GM19452 (cell line): ENCODE results near the gene COQ8A.

Experiments
- ATAC-seq: cut with Tn5 transposase; IDR thresholded peaks from one replicate; pipeline ENCODE4 v1.9.1; 2021; ENCODE audit not compliant: unreplicated experiment

Gene COQ8A

DNA sequence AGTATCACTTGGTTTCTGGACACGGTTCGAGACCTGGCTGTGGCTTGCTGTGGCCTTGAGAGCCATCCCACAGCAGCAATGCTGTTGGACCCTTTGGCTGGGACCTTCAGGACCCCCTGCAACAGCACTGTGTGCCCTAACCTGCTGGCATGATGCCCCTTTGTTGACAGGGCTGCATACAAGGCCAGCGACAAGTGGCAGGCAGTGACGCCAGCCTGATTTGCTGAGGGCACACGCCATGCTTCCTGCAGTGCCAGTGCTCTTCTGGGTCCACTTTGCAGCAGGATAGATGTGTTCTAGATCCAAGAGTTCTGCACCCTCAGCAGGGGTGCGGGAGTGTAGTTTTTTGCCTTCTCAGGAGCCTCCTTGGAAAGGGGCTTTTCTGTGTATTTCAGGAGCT is 32.8 kb downstream of the COQ8A start:
- no peak for ATAC-seq

DNA sequence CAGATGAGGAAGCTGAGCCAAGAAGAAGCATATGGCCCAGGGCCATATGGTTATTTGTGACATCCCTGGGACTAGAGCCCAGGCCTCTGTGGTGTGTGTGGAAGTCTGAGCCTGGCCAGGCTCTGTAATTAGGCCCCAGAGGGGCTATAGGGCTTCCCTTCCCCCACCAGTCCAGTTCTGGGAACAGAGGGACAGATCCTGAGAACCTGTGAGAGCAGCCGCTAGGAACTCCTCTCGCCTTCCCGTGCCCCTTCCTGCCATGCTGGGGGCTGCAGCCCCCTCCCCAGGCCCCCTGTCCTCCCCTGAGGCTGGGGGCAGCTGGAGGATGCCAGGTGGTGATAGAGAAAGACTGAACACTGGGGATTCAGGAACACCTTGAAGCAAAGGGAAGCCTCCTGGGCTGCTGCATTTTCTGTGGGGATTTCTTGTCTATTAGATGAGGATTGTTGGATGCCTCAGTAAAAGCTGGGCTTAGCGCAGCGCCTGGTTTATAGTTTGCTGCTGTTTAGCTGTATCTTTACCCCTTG is 33.3 kb downstream of the COQ8A start:
- ATAC-seq: no peak

DNA sequence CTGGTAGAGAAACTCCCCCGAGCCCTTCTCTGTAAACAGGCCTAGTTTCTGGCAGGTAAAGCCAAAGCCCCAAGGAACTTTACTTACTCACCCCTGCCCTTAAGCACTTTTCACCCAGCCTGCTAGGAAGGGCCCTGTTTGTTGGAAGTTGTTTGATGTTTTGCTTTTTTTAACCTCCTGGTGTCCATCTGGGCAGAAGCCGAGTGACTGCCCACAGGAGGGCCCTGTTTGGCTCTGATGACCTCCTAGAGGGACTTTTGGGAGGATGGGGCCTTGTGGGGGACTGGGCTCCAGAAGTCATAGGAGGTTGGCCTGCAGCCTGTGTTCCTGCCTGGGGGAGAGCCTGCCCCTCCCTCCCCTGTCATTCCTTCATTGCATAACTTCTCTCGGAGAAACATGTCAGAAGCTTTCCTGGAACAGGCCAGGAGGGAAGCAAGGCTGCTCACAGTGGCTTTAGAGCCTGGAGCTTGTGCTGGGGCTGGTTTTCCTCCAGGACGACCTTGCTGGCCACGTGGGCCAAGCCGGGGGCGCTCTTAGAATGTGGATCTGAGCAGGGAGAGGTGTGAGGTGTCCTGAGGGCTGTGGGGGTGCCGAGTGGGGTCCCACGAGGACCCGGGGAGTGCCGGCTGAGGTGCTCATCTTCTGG is 33.9 kb downstream of the COQ8A start:
- no peak for ATAC-seq

DNA sequence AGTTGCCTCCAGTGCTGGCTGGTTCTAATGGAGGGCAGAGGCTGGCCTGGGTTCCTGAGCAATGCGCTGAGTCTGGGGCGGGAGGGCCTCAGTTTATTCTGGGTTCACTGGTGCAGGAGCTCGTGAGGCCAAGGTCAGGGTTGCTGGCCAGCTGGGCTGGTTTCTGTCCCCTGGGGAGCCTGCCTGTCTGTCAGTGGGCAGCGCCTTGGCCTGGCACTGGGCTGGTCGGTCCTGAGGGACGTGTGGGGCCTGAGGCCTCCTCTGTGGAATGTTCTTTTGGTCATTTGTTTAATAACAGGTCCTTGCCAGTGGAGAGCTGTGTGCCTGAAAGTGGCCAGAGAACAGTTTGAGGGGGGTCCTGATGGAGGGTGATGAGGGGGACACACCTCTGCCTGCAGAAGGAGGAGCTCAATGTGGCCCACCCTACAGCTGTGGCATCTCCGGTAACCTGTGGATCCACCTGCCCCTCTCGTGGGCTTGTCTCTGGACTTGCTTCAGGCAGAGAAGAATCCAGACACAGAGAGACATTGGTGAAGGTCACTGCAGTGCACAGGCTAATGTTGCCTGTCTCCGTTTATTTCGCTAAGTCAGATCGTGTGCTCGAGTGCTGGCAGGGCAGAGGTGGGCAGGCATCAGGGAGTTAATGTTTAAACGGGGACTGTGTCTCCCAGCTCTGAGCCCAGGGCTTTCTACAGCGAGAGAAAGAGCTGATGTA is 34.6 kb downstream of the COQ8A start:
- no peak for ATAC-seq

DNA sequence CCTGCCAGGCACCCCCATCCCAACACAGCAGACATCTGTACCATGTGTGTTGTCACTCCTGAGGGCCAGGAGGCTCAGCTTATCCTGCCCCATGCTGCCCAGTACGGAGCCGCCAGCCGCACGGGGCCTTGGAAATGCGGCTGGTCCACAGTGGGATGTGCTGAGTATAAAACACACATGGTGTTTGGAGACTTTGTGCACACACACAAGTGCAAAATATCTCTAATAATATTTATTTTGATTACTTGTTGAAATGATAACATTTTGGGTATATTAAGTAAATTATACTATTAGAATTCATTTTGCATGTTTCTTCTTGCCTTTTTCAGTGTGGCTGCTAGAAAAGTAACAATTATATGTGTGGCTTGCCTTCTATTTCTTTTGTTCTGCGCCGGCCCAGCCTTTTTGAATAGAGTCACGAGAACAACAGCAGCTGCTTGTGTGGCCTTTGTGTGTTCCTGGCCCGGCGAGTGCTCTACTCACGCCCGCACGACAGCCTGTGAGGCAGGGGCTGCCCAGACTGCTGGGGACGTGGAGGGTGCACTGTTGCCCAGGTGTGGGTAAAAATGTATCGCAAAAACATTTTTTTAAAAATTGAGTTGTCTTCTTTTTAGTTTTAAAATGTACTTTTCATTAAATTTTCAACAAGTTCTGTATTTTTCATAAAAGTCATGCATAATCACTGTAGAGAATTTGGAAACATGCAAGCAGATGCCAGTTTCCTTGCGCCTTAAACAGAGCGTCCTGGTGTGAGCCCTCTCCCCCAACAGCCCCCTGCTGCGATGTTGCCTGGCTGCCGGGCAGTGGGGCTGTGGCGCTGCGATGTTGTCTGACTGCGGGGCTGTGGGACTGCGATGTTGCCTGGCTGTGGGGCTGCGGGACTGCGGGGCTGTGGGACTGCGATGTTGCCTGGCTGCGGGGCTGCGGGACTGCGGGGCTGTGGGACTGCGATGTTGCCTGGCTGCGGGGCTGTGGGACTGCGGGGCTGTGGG is 35.5 kb downstream of the COQ8A start:
- ATAC-seq: no peak

DNA sequence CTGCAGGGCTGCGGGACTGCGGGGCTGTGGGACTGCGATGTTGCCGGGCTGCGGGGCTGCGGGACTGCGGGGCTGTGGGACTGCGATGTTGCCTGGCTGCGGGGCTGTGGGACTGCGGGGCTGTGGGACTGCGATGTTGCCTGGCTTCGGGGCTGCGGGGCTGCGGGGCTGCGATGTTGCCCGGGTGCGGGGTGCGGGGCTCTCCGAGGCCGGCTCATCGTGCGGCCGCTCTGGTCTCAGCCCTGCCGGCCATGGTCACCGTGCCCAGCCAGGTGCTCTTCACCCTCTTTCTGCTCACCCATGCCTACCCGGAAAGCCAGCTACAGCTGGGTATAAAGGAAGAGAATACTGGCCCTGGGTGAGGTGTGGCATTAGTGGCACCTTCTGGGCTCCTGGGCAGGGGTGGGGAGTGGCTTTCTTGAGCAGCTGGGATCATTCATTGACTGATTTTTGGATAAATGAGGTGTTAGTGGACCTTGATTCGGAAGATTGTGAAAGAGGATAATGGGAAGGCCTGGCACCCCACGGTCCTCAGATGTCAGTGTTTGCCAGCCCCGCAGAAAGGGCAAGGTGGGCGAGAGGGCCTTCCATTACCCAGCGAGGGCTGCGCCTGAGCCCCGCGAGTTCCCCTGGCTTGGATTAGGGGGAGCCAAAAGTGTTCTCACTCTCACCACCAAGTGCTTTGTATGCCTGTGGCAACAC is 36.3 kb downstream of the COQ8A start:
- ATAC-seq: no peak

DNA sequence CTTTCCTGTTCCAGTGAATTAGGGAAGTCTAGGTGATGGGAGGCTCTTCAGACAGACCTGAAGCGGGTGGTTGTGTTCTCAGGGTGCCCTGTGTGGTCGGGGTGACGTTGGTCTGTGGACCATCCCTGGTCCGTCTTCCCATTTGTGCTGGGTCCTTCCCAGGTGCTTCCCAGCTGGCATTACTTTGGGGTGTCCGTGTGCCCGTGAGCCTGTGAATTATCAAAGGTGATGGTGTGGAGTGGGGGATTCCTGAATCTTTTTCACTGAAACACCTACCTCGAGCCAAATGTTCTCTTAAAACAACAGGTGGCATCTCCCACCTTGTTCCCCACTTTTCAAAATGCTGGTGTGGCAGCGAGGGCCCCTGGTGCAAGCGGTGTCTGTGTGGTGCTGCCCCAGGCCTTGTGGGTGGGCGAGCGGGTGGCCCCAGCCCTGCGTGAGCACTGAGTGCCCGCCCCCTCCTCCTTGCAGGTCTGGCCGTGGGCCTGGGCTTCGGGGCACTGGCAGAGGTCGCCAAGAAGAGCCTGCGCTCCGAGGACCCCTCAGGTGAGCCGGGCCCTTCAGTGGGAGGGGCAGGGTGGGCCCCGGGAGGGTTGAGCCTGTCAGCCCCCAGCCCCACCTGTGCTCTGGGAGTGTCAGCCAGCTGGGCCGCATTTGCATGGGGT is 37.0 kb downstream of the COQ8A start:
- ATAC-seq: no peak

DNA sequence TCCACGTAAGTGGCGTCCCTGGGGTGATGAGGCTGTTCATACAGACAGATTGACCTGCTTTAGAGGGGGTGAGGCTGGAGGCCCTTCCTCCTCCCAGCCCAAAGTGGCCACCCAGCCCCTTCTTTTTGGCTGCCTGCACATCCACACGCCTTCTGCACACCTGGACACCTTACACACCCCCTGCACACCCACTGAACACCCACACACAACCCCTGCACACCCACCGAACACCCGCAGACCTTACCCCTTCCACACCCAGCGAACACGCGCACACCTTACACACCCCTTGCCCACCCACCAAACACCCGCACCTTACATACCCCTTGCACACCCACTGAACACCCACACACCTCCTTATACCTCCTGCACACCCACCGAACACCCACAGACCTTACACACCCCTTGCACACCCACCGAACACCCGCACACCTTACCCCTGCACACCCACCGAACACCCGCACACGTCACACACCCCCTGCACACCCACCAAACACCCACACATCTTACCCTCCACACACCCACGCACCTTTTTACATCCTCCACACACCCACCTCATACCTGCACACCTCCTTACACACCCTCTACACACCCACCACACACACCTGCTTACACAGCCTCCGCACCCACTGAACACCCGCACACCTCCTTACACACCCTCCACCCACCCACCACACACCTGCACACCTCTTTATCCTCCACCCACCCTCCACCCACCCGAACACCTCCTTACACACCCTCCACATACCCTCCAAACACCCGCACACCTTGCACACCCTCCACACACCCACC is 37.7 kb downstream of the COQ8A start:
- ATAC-seq: no peak

DNA sequence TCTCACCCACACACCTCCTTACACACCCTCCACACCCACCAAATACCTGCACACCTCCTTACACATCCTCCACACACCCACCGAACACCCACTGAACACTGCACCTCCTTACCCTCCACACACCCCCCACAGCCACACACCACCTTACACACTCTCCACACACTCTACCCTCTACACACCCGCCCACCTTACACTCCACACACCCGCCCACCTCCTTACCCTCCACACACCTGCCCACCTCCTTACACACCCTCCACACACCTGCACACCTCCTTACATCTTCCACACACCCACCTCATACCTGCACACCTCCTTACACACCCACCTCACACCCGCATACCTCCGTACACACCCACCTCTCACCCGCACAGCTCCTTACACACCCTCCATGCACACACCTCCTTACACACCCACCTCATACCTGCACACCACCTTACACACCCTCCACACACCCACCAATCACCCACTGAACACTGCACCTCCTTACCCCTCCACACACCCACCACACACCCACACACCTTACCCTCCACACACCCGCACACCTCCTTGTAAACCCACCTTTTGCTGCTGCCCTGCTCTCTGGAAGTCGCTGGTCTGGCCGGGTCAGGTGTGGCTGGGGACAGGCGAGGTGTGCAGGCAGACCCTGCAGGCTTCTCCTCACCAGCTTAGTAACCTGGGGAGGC is 38.5 kb downstream of the COQ8A start:
- no peak for ATAC-seq

DNA sequence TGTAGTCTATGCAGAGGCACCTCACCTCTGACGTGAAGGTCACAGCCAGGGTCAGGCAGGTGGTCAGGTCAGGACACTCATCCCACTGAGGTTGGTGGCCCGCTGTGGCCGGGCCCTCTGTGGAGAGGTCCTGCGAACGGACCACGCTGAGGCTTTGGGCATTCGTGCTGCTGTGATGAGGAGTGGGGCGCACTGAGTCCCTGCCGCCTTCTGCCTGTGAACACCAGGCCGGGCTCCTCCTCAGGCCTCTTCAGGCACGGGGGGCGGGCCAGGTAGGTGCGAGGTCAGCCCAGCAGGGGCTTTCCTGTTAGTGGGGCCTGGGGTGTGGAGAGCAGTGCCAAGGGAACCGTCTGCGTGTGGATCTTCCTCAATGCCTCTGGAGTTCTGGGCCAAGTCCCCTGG is 39.0 kb downstream of the COQ8A start:
- ATAC-seq: no peak

DNA sequence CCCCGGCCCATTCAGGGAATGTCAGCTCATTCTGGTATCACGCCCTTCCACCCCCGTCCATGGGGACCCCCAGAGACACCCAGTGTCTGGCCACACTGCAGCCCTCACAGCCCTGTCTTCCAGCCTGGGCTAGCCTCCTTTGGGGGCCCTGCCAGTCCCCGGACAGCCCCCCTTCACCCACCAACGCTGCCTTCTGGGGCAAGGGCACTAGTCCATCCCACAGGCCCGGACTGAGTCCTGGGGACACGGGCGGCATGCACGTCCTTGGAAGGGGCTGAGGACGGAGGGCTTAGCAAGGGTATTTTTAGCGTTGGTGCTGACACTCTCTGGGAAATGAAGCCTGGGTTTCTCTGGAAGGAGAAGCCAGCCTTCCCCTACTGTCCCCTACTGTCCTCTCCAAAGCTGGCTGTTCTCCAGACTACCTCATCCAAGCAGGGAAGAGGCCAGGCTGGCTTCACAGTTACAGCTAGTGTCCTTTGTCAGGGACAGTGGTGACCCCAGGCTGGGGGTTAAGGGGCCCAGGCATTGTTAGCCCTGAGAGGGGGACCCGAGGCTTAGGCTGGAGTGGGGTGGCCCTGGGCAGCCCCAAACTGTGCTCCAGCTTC is 39.5 kb downstream of the COQ8A start:
- ATAC-seq: no peak

DNA sequence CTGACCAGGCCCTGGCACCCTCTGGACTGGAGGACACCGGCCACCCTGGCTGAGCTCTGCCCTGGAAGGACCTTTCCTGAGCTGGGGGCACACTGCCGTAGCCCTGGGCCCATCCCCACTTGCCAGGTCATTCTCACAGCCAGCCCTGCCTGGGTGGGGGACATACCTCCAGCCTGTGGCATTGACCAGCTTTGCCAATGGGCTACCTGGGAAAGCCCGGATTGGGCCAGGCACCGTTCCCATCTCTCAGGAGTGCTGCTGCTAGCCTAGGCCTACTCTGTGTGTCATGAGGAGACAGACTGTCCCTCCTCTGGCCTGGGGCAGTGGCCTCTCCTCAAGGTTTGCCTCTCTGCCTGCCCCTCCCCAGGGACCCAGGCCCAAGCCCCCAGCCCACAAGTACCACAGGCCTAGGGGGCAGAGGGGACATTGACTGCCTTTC is 40.0 kb downstream of the COQ8A start:
- no peak for ATAC-seq

DNA sequence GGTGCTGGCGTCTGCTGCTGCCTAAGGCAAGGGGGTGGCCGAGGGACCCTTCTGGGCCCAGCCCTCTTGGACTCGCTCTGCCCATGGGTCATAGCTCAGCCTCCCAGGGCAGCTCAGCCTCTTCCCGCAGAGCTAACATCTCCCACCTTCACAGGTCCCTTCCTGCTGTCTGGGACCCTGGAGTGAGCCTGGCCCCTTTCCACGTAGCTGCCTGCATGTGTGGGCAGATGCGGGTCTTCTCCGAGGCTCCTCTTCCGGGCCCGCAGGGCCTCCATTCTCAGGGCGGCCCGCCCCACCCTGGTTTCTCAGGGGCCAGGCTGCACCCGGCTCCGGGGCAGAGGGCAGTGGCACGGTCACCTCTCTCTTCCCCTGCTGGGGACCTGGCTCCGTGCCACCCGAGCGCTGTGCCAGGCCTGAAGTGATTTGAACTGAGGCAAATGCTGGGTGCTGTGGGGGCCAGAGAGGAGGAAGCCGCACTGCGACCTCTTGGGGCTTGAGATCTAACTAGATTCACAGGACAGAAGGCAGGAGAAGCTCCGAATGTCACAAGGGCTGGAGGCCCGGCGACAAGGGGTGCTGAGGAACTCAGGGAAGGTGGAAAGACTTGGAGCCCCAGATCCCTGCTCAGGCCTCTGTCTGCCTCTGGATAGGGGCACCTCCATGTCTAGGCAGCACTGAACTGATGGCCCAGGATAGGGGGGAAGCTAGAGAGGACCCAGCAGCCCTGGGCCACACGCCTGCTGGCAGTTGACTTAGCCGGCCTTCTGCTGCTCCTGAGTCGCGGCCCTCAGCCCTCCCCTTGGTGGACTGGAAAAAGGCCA is 40.7 kb downstream of the COQ8A start:
- ATAC-seq: no peak

DNA sequence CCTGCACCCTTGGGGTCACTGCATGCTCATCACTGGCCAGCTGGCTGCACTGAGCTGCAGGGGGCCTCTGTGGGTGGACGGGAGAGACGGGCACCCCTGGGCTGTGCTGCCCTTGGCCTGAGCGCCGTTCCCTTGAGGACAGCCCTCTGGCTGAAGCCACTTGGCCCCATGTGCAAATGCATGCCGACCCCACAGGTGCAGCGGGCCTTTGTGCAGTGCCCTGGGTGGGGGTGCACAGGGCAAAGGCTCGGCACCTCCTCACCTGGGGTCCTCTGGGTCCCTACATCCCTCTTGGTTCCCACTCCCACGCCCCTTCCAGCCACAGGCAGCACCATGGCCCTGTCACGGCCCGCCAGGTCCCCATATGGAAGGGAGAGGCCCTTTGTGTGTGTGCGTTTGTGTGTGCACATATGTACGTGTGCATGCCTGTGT is 41.3 kb downstream of the COQ8A start:
- ATAC-seq: no peak

DNA sequence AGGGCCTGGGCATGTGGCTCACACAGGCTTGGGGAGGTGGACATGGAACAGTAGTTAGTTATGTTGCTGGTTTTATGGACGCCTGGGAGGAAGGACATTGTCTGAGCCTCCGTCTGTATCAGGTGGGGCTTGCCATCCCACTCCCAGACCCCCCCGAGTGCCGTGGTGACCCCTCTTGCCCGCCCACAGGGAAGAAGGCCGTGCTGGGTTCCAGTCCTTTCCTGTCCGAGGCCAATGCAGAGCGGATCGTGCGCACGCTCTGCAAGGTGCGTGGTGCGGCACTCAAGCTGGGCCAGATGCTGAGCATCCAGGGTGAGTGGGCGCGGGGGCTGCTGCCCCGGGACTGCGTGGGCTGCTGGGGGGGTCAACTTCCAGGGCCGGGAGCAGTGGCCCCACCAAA is 41.7 kb downstream of the COQ8A start:
- no peak for ATAC-seq

DNA sequence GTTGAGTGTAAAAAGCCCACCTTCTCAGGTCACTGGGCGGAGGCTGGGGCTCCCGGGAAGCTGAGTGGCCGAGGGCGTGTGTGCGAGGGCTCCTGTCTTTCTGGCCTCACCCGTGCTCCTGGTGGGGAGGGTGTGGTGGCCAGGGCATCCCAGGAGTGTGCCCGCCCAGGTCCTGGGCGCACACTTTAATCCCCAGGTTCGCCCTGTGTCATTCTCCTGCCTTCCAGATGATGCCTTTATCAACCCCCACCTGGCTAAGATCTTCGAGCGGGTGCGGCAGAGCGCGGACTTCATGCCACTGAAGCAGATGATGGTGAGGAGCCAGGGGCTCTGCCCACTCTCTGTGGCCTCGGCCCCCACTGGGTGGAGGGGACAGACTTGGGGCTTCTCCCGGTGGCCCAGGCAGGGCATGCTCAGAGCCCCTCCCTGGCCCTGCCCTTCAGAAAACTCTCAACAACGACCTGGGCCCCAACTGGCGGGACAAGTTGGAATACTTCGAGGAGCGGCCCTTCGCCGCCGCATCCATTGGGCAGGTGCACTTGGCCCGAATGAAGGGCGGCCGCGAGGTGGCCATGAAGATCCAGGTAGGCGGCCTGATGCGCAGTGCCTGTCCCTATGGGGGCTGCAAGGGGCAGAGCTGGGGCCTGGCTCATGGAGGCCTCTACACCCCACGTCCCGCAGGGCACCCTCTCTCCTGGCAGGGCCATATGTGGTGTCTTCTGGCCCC is 42.5 kb downstream of the COQ8A start:
- no peak for ATAC-seq
